Melanocyte of skin (primary cell): ENCODE measurements around the gene SPDYE6. TPM values are rescaled to one million over a fixed set of nuclear protein-coding genes. Genes with fewer than 3 reads are reported as not detected.

Source experiments
- small RNA-seq, 2 donors: library from RNA; depleted of rRNA; stranded (forward); fragments of <200 nt; gene quantifications; one replicate each; pipeline ENCODE3, GENCODE V24; 2012
- total RNA-seq, 2 donors: library from RNA; depleted of rRNA; stranded (reverse); fragments of >200 nt; gene quantifications; 2 replicates each; pipeline ENCODE4 v1.2.3, GENCODE V29; 2012

Gene SPDYE6, protein sequence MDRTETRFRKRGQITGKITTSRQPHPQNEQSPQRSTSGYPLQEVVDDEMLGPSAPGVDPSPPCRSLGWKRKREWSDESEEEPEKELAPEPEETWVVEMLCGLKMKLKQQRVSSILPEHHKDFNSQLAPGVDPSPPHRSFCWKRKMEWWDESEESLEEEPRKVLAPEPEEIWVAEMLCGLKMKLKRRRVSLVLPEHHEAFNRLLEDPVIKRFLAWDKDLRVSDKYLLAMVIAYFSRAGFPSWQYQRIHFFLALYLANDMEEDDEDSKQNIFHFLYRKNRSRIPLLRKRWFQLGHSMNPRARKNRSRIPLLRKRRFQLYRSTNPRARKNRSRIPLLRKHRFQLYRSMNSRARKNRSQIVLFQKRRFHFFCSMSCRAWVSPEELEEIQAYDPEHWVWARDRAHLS
- total RNA-seq = not detected

DNA sequence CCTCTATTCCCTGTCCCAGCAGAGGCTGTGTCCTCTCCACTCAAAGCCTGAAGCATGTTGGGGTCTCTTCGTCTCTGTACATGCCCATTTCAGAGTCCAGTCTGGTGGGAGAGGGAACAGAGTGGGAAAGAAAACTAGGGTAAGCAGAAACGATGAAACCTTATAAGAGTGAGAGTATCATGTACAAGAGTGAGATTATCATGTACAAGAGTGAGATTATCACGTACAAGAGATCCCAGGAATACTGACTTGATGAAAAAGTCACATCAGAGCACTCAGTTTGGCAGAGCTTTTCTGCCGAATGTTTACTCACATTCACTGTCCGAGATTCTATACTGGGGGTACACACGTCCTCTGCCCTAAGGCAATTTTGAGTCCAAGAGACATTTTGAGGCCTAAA lies at the start of gene SPDYE6:
SPDYE6 (minus strand) TSS at position 101 of the 400 bp plus-strand sequence. CDS start 421 bp downstream, outside the sequence.

DNA sequence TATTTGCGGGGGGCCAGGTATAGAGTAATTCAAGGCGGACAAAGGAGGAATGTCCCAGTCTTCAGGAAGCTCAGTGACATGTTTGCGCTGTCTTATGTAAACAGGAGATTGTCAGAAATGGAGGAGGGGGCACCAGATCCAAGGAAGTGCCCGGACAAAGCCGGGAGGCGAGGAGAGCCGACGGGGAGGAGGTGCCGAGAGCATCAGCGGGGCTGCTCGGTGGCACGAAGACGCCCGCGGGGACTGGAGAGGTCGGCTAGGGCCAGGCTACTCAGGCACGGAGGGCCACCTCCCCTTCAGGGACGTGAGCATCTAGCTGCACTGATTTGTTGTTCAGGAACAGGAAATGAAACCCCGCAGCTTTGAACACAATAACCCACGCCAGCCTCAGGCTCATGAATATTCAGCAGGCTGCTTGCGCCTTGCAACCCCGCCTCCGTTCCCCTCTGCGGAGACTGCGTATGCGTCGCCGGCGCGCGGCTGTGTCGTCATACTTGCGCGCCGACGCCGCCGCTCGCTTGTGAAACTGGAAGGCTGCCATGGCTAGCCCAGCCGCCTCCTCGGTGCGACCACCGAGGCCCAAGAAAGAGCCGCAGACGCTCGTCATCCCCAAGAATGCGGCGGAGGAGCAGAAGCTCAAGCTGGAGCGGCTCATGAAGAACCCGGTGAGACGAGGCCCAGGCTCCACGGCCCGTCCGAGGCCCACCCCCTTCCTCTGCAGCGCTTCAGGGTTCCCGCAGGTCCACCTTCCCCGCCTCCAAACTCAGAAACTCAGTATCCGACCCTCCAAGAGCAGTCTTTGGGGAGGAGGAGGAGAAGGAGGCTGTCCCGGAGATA lies 39.8 kb upstream of the SPDYE6 start, which contains the start of gene PRKRIP1:
PRKRIP1 (plus strand) TSS at position 491 of the 837 bp plus-strand sequence; CDS start at position 540, 49 bp downstream.

Small RNAs within 50 kb of the gene (small RNA-seq; reads per million reads assigned to genes)
- gene AC091390.4 = 0 reads per million in 2 donors
- 0 reads per million in 2 donors for gene MIR548O
- gene RF00019 = 0 reads per million in 2 donors

Other genes starting within 250 kb of the SPDYE6 start
- gene SH2B2, start 69.6 kb downstream of the SPDYE6 start, total RNA-seq = 1 to 10 TPM; 2.0 to 5.5 TPM
- gene PRKRIP1, start 39.9 kb upstream of the SPDYE6 start, total RNA-seq = 10 to 100 TPM; 11.0 to 12.3 TPM
- 10 to 100 TPM; 21.0 to 26.0 TPM for gene ORAI2, start 77.1 kb upstream of the SPDYE6 start, total RNA-seq
- 10 to 100 TPM; 14.3 to 20.0 TPM for gene ALKBH4, start 108.4 kb upstream of the SPDYE6 start, total RNA-seq
- 10 to 100 TPM; 30.3 to 48.6 TPM for gene LRWD1, start 108.5 kb upstream of the SPDYE6 start, total RNA-seq
- 10 to 100 TPM; 36.5 to 52.3 TPM for gene POLR2J, start 122.5 kb upstream of the SPDYE6 start, total RNA-seq
- under 1 TPM; under 0.01 to 1.00 TPM for gene RASA4B, start 161.3 kb upstream of the SPDYE6 start, total RNA-seq
- 1 to 10 TPM; 2.3 to 2.4 TPM for gene UPK3BL2, start 187.3 kb upstream of the SPDYE6 start, total RNA-seq
- gene SPDYE2, start 194.8 kb upstream of the SPDYE6 start, total RNA-seq = not detected
- 10 to 100 TPM; 33.0 to 66.4 TPM for gene POLR2J3, start 216.1 kb upstream of the SPDYE6 start, total RNA-seq